ENCODE measurements around the gene PAN3.

PAN3 gene

GRCh38 chr13:28336193-28336657 is 197.9 kb downstream of the PAN3 start (continued):
- TF ChIP-seq PRDM1 (tag by site-specific recombination; IDR thresholded peaks at IDR 0.05) = no peak
- TF ChIP-seq ZNF23 (tag by site-specific recombination; IDR thresholded peaks at IDR 0.05; ENCODE audit: borderline replicate concordance) = no peak
- no peak for TF ChIP-seq ZNF175 (tag by site-specific recombination; IDR thresholded peaks at IDR 0.05)
- TF ChIP-seq ZNF362 (tag by site-specific recombination; IDR thresholded peaks at IDR 0.05) = no peak
- no peak for TF ChIP-seq ZSCAN4 (tag by site-specific recombination; IDR thresholded peaks at IDR 0.05)
- no peak for TF ChIP-seq ZNF223 (tag by site-specific recombination; IDR thresholded peaks at IDR 0.05)
- no peak for TF ChIP-seq REST (tag by site-specific recombination; IDR thresholded peaks at IDR 0.05)
- TF ChIP-seq ZNF792 (tag by site-specific recombination; IDR thresholded peaks at IDR 0.05) = no peak
- no peak for TF ChIP-seq CTCF (tag by site-specific recombination; IDR thresholded peaks at IDR 0.05)
- no peak for TF ChIP-seq ZNF248 (tag by site-specific recombination; IDR thresholded peaks at IDR 0.05)
- no peak for TF ChIP-seq ZBTB48 (tag by site-specific recombination; IDR thresholded peaks at IDR 0.05)
- no peak for TF ChIP-seq KLF17 (tag by site-specific recombination; IDR thresholded peaks at IDR 0.05)
- TF ChIP-seq SALL2 (tag by site-specific recombination; IDR thresholded peaks at IDR 0.05; ENCODE audit: borderline replicate concordance) = no peak
- no peak for TF ChIP-seq ZNF514 (tag by site-specific recombination; IDR thresholded peaks at IDR 0.05)
- TF ChIP-seq KLF1 (tag by site-specific recombination; IDR thresholded peaks at IDR 0.05) = no peak
- TF ChIP-seq ZNF776 (tag by site-specific recombination; IDR thresholded peaks at IDR 0.05; ENCODE audit: borderline replicate concordance) = no peak
- TF ChIP-seq ZNF433 (tag by site-specific recombination; IDR thresholded peaks at IDR 0.05; ENCODE audit: low read depth) = no peak
- TF ChIP-seq ZSCAN5A (tag by site-specific recombination; IDR thresholded peaks at IDR 0.05) = no peak
- no peak for TF ChIP-seq EGR2 (tag by site-specific recombination; IDR thresholded peaks at IDR 0.05; ENCODE audit: low read depth)
- no peak for TF ChIP-seq ZNF558 (tag by site-specific recombination; IDR thresholded peaks at IDR 0.05)
- no peak for TF ChIP-seq ZNF350 (tag by site-specific recombination; IDR thresholded peaks at IDR 0.05)
- TF ChIP-seq OSR2 (tag by site-specific recombination; IDR thresholded peaks at IDR 0.05) = peak; percentile 96
- no peak for TF ChIP-seq ZFP41 (tag by site-specific recombination; IDR thresholded peaks at IDR 0.05; ENCODE audit: borderline replicate concordance)
- no peak for TF ChIP-seq ZNF184 (tag by site-specific recombination; IDR thresholded peaks at IDR 0.05)
- no peak for TF ChIP-seq ZNF610 (tag by site-specific recombination; IDR thresholded peaks at IDR 0.05; ENCODE audit: borderline replicate concordance)
- no peak for TF ChIP-seq ZBTB10 (tag by site-specific recombination; IDR thresholded peaks at IDR 0.05)
- TF ChIP-seq ZNF600 (tag by site-specific recombination; IDR thresholded peaks at IDR 0.05) = peak; percentile 71
- no peak for TF ChIP-seq ZNF76 (tag by site-specific recombination; IDR thresholded peaks at IDR 0.05; ENCODE audit: borderline replicate concordance, low read depth)
- no peak for TF ChIP-seq ZBTB1 (tag by site-specific recombination; IDR thresholded peaks at IDR 0.05)

Data from HEK293 (cell line).